Measurements from ENCODE around the gene IFI27L2. TPM values are rescaled to one million over a fixed set of nuclear protein-coding genes. Genes with fewer than 3 reads are reported as not detected.

IFI27L2 gene
- total and polyA plus RNA-seq, 2 of the 8 experiments (the other 6 are each of a cell fraction or from before 2014, with no cell fraction given), result 14.0 to 69.6 TPM

GRCh38 chr14:94121485-94121884, 7.9 kb downstream of the IFI27L2 start:
- Histone ChIP-seq H4K8ac (ENCODE audit: extremely low read depth, insufficient read depth, low read length) (no peak overlapping the region), H3K14ac (ENCODE audit: insufficient read length) (no peak overlapping the region), H3K4ac (replicated peaks; ENCODE audit: insufficient read length, low read depth, low read length) (no peak overlapping the region), H3K27me3 (replicated peaks in 1 of 4; ENCODE audit: control insufficient read depth in 3 of 4, extremely low read depth in 1 of 4, insufficient read depth in 3 of 4, low read length in 3 of 4) (peaks cover 0 to 2% (median 0%) of the 10 kb centered on the region in 4 experiments; a peak in 2 of 7 replicates), H3K79me2 (ENCODE audit: control insufficient read depth in 1 of 2, insufficient read depth in 2 of 2, low read length in 2 of 2) (no peaks in the 10 kb centered on the region), H3K4me2 (ENCODE audit: insufficient read depth in 1 of 2, low read depth in 2 of 2, low read length in 2 of 2) (no peak overlapping the region), H3K27ac (ENCODE audit: low read depth, low read length) (no peak overlapping the region), H2BK15ac (ENCODE audit: low read length) (no peak overlapping the region), H3K36me3 (ENCODE audit: control insufficient read depth in 2 of 4, insufficient read depth in 4 of 4, low read length in 3 of 4) (no peaks in the 10 kb centered on the region), H3K56ac (replicated peaks; ENCODE audit: insufficient read length, low read depth, low read length) (no peak overlapping the region), H3K79me1 (ENCODE audit: low read depth, low read length) (no peaks in the 10 kb centered on the region), H4K91ac (replicated peaks; ENCODE audit: insufficient read length, low read length) (no peak overlapping the region), H2AFZ (ENCODE audit: low read length) (no peak overlapping the region), H3K23me2 (ENCODE audit: low read depth, low read length) (no peaks in the 10 kb centered on the region), H3K9ac (replicated peaks in 1 of 4; ENCODE audit: extremely low read depth in 1 of 4, low read depth in 3 of 4, low read length in 3 of 4) (no peak overlapping the region), H4K20me1 (replicated peaks in 1 of 2; ENCODE audit: control insufficient read depth in 1 of 2, insufficient read depth in 2 of 2, low read length in 2 of 2) (no peaks in the 10 kb centered on the region), H4K5ac (ENCODE audit: insufficient read length, low read depth, low read length) (no peak overlapping the region), H3K18ac (ENCODE audit: extremely low read depth, low read length) (no peak overlapping the region), H2BK20ac (ENCODE audit: low read length) (no peak overlapping the region), H2AK5ac (ENCODE audit: low read depth, low read length) (no peak overlapping the region), H3K23ac (ENCODE audit: insufficient read length) (no peak overlapping the region), H3K9me3 (ENCODE audit: insufficient read depth in 2 of 2, low read depth in 1 of 2, low read length in 1 of 2) (peaks cover 2 to 7% of the 10 kb centered on the region in 2 experiments; a peak in 1 of 4 replicates), H2BK12ac (ENCODE audit: low read depth, low read length) (no peak overlapping the region), H2BK120ac (replicated peaks; ENCODE audit: low read depth, low read length) (no peak overlapping the region), H2BK5ac (ENCODE audit: low read depth, low read length) (no peak overlapping the region), H3K4me1 (replicated peaks in 1 of 4; ENCODE audit: control insufficient read depth in 3 of 4, insufficient read depth in 4 of 4, low read length in 3 of 4) (no peaks in the 10 kb centered on the region), H3K4me3 (ENCODE audit: extremely low read depth in 1 of 4, insufficient read depth in 2 of 4, low read depth in 3 of 4, low read length in 4 of 4) (no peak overlapping the region)
- TF ChIP-seq KDM1A (IDR thresholded peaks at IDR 0.05; ENCODE audit: borderline replicate concordance, low read length) (no peak), CREB1 (IDR thresholded peaks at IDR 0.05) (no peak), CBX8 (IDR thresholded peaks at IDR 0.05; ENCODE audit: borderline replicate concordance, low read depth, low read length) (no peak), POLR2AphosphoS5 (IDR thresholded peaks at IDR 0.05; ENCODE audit: low read depth, low read length) (no peak), ATF3 (IDR thresholded peaks at IDR 0.05; ENCODE audit: insufficient read depth, low read depth, low read length) (no peak), ZNF274 (IDR thresholded peaks at IDR 0.05; ENCODE audit: borderline replicate concordance, extremely low read depth, low read length) (no peak), HDAC2 (IDR thresholded peaks at IDR 0.05; ENCODE audit: borderline replicate concordance in 1 of 2, low read depth in 2 of 2, low read length in 2 of 2) (no peak)
- no peak for FAIRE-seq
- 92% methylated on average over 3 of the region's 3 CpGs; no CpG with 5 or more reads in 1 of the 2 experiments for WGBS, 2 experiments (ENCODE audit: extremely low coverage in 1 of 2, insufficient coverage in 1 of 2, insufficient read length in 1 of 2, insufficient replicate concordance in 2 of 2, low coverage in 1 of 2, low lambda C conversion rate in 2 of 2, missing lambda C conversion rate in 1 of 2)
- ChIA-PET CTCF (ENCODE audit: partially characterized antibody) (interaction anchor here (1.5 to 1.7 kb wide), 2 partner anchors 15 to 93 kb away, joined by 3 to 6 read pairs; no protein-coding TSS in a partner anchor), POLR2A (ENCODE audit: partially characterized antibody) (no interaction called here)
- no peak for DNase-seq (ENCODE audit: low read depth in 1 of 2, low spot score in 2 of 2)
